SK-N-SH (cell line): ENCODE data around the gene SHD. TPM values are rescaled to one million over a fixed set of nuclear protein-coding genes. Genes with fewer than 3 reads are reported as not detected.

Source experiments
- CTCF ChIA-PET: fragments of 300-600, 350-600 bp; formaldehyde crosslinking; extraction: SDS; loops from one replicate; lab custom pipeline; 2021; lab: Yijun Ruan, JAX
- POLR2A ChIA-PET: fragments of 350-600 bp; sonication (Branson Sonifier 250); formaldehyde crosslinking; extraction: SDS; loops from one replicate; lab custom pipeline; 2020; ENCODE audit warnings: antibody characterized with exemption, inconsistent platforms; lab: Yijun Ruan, JAX
- DNase-seq: peaks from one replicate; pipeline ENCODE4 v3.0.0; 2012
- H2AFZ ChIP-seq: fragments of 200-600 bp; sonication (generic); 2 replicates; pipeline ENCODE4 v1.8.1; 2016; ENCODE audit warnings: antibody characterized with exemption, mild to moderate bottlenecking, low read depth
- H3F3A ChIP-seq: fragments of 200-600 bp; sonication (generic); replicated peaks from 2 replicates; pipeline ENCODE3; 2016; ENCODE audit warnings: antibody characterized with exemption, mild to moderate bottlenecking; ENCODE audit not compliant: insufficient read depth
- H3K27ac ChIP-seq, 2 experiments: fragments of 200-500 bp in 1 of 2; fragments of 200-600 bp in 1 of 2; sonication (Bioruptor generic) in 1 of 2; sonication (generic), shearing (Covaris generic) in 1 of 2; 2 replicates each; pipeline versions ENCODE4 v1.5.1 to v1.6.1; 2014 to 2016; ENCODE audit warnings: low read depth in 2 of 2, inconsistent platforms in 1 of 2, low read length in 1 of 2, mild to moderate bottlenecking in 1 of 2, mixed read lengths in 1 of 2
- H3K27me3 ChIP-seq: fragments of 200-600 bp; sonication (generic), shearing (Covaris generic); 2 replicates; pipeline ENCODE4 v1.6.1; 2016; ENCODE audit warnings: mixed run types; ENCODE audit not compliant: insufficient read depth
- H3K36me3 ChIP-seq, 2 experiments: fragments of 200-500 bp in 1 of 2; fragments of 200-600 bp in 1 of 2; sonication (Bioruptor generic) in 1 of 2; sonication (generic) in 1 of 2; replicated peaks in 1 of 2; 2 replicates each; pipeline versions ENCODE3 to v1.5.1; 2014 to 2016; ENCODE audit warnings: low read length in 1 of 2, mild to moderate bottlenecking in 1 of 2; ENCODE audit not compliant: insufficient read depth in 2 of 2, control insufficient read depth in 1 of 2
- H3K4me1 ChIP-seq, 2 experiments: fragments of 200-500 bp in 1 of 2; fragments of 200-600 bp in 1 of 2; sonication (Bioruptor generic) in 1 of 2; sonication (generic), shearing (Covaris generic) in 1 of 2; 2 replicates each; pipeline versions ENCODE4 v1.5.1 to v1.6.1; 2014 to 2016; ENCODE audit warnings: low read depth in 1 of 2, low read length in 1 of 2, mixed run types in 1 of 2; ENCODE audit not compliant: insufficient read depth in 2 of 2, control insufficient read depth in 1 of 2
- H3K4me2 ChIP-seq: fragments of 200-600 bp; sonication (generic), shearing (Covaris generic); 2 replicates; pipeline ENCODE4 v1.6.1; 2017; ENCODE audit warnings: mixed run types
- H3K4me3 ChIP-seq, 2 experiments: fragments of 200-500 bp in 1 of 2; fragments of 200-600 bp in 1 of 2; sonication (Bioruptor generic) in 1 of 2; sonication (generic), shearing (Covaris generic) in 1 of 2; 2 replicates each; pipeline versions ENCODE4 v1.5.1 to v1.8.1; 2014 to 2016; ENCODE audit warnings: low read depth in 2 of 2, inconsistent platforms in 1 of 2, low read length in 1 of 2, mild to moderate bottlenecking in 1 of 2, mixed read lengths in 1 of 2, moderate library complexity in 1 of 2
- H3K79me2 ChIP-seq: fragments of 200-600 bp; sonication (generic); 2 replicates; pipeline ENCODE4 v1.8.1; 2017; ENCODE audit warnings: mild to moderate bottlenecking; ENCODE audit not compliant: insufficient read depth
- H3K9ac ChIP-seq: fragments of 200-600 bp; sonication (generic); 2 replicates; pipeline ENCODE4 v1.6.1; 2017; ENCODE audit warnings: mixed run types
- H3K9me2 ChIP-seq: fragments of 200-600 bp; sonication (generic); 2 replicates; pipeline ENCODE4 v1.6.1; 2017; ENCODE audit warnings: mixed run types
- H3K9me3 ChIP-seq: fragments of 200-600 bp; sonication (generic); 2 replicates; pipeline ENCODE4 v1.6.1; 2017; ENCODE audit warnings: mixed run types, mild to moderate bottlenecking, moderate library complexity
- H4K20me1 ChIP-seq: fragments of 200-600 bp; sonication (generic); 2 replicates; pipeline ENCODE4 v1.6.1; 2017; ENCODE audit warnings: mild to moderate bottlenecking, mixed run types; ENCODE audit not compliant: insufficient read depth
- CHD2 ChIP-seq: fragments of 150-350 bp; IDR thresholded peaks from 2 replicates; pipeline ENCODE4 v1.6.1; 2018; ENCODE audit warnings: low read length; ENCODE audit not compliant: partially characterized antibody
- CTCF ChIP-seq: fragments of 200-600 bp; sonication (generic); IDR thresholded peaks from 2 replicates; pipeline ENCODE4 v1.6.1; 2017; ENCODE audit warnings: antibody characterized with exemption, mild to moderate bottlenecking, moderate library complexity
- ELF1 ChIP-seq: IDR thresholded peaks from 2 replicates; pipeline ENCODE4 v1.4.0; 2012
- EP300 ChIP-seq, 2 experiments: IDR thresholded peaks; 2 replicates each; pipeline versions ENCODE4 v1.4.0 to v1.6.1; 2012; ENCODE audit warnings: borderline replicate concordance in 1 of 2, low read depth in 1 of 2, low read length in 1 of 2
- EZH2phosphoT487 ChIP-seq: fragments of 200-600 bp; sonication (generic); IDR thresholded peaks from 2 replicates; pipeline ENCODE4 v1.6.1; 2017; ENCODE audit warnings: low read depth, mixed run types, mild to moderate bottlenecking, antibody characterized with exemption, moderate library complexity, borderline replicate concordance
- FOXM1 ChIP-seq: IDR thresholded peaks from 2 replicates; pipeline ENCODE4 v1.4.0; 2012; ENCODE audit warnings: low read depth, mild to moderate bottlenecking
- JUND ChIP-seq: IDR thresholded peaks from 2 replicates; pipeline ENCODE4 v1.4.0; 2012
- NFIC ChIP-seq: IDR thresholded peaks from 2 replicates; pipeline ENCODE4 v1.4.0; 2012; ENCODE audit warnings: borderline replicate concordance
- RAD21 ChIP-seq: IDR thresholded peaks from 2 replicates; pipeline ENCODE4 v1.6.1; 2012; ENCODE audit warnings: mild to moderate bottlenecking, low read length
- RCOR1 ChIP-seq: fragments of 150-350 bp; IDR thresholded peaks from 2 replicates; pipeline ENCODE4 v1.6.1; 2017; ENCODE audit warnings: antibody characterized with exemption, low read length
- SMC3 ChIP-seq: IDR thresholded peaks from 2 replicates; pipeline ENCODE4 v1.6.1; 2012; ENCODE audit warnings: low read depth, low read length, improper control_type of control experiment
- TAF1 ChIP-seq: IDR thresholded peaks from 2 replicates; pipeline ENCODE4 v1.6.1; 2012; ENCODE audit warnings: low read depth, mild to moderate bottlenecking, low read length, moderate library complexity, borderline replicate concordance
- TEAD4 ChIP-seq: IDR thresholded peaks from 2 replicates; pipeline ENCODE4 v1.4.0; 2012; ENCODE audit warnings: mild to moderate bottlenecking, borderline replicate concordance; ENCODE audit not compliant: insufficient read depth
- USF1 ChIP-seq: IDR thresholded peaks from 2 replicates; pipeline ENCODE4 v1.4.0; 2012; ENCODE audit warnings: low read depth, borderline replicate concordance
- YY1 ChIP-seq: IDR thresholded peaks from 2 replicates; pipeline ENCODE4 v1.4.0; 2012; ENCODE audit warnings: low read depth, mild to moderate bottlenecking
- WGBS: methylation state at CpG from one replicate; pipeline ENCODE4 v1.1.6; 2017; ENCODE audit warnings: low lambda C conversion rate; 5-methylcytosine and 5-hydroxymethylcytosine counted together
- polyA plus RNA-seq, 3 experiments: library from polyadenylated mRNA; depleted of rRNA; stranded (reverse); fragments of >200 nt; gene quantifications; 2 replicates each; pipeline ENCODE4 v1.2.3, GENCODE V29; 2012
- TF ChIP-seq, protein P1 (sequence below): fragments of 150-350 bp; IDR thresholded peaks from 2 replicates; pipeline ENCODE4 v1.6.1; 2016; ENCODE audit warnings: mild to moderate bottlenecking, low read depth, low read length

Gene SHD
- polyA plus RNA-seq, 1 of the 3 experiments (the other 2 are of a cell fraction), result 3.1 TPM

GRCh38 chr19:4266253-4267000, 12.6 kb upstream of the SHD start:
- POLR2A ChIA-PET, result interaction anchor here (0.9 to 3.0 kb wide), 3 partner anchors 77 to 259 kb away, joined by 3 to 20 read pairs (median 3); partner anchors contain the start of gene MPND

GRCh38 chr19:4267101-4267900, 11.8 kb upstream of the SHD start:
- Histone ChIP-seq H3K4me1 (no peaks in the 10 kb centered on the region), H3F3A (peaks cover 4% of the 10 kb centered on the region), H4K20me1 (0 out of 2 replicates have a peak, but pooled peaks cover 4% of the 10 kb centered on the region), H3K9me3 (no peaks in the 10 kb centered on the region), H3K4me2 (no peak overlapping the region), H3K4me3 (peak overlapping the region in 1 of 2 experiments; percentile 12; a peak in 1 of 4 replicates), H2AFZ (no peak overlapping the region), H3K27me3 (no peaks in the 10 kb centered on the region), H3K27ac (no peak overlapping the region), H3K9me2 (no peaks in the 10 kb centered on the region), H3K79me2 (no peaks in the 10 kb centered on the region), H3K36me3 (peaks cover 0 to 4% of the 10 kb centered on the region in 2 experiments), H3K9ac (no peak overlapping the region)
- DNase-seq, result peak; percentile 89
- TF ChIP-seq EZH2phosphoT487 (no peak), ELF1 (no peak), YY1 (no peak), RAD21 (peak; percentile 76), USF1 (no peak), CTCF (peak; percentile 92), NFIC (no peak), TAF1 (no peak), TEAD4 (no peak), SMC3 (peak; percentile 46; the same call in 1 of the 2 replicates), FOXM1 (no peak), RCOR1 (no peak)
- TF ChIP-seq, protein P1, sequence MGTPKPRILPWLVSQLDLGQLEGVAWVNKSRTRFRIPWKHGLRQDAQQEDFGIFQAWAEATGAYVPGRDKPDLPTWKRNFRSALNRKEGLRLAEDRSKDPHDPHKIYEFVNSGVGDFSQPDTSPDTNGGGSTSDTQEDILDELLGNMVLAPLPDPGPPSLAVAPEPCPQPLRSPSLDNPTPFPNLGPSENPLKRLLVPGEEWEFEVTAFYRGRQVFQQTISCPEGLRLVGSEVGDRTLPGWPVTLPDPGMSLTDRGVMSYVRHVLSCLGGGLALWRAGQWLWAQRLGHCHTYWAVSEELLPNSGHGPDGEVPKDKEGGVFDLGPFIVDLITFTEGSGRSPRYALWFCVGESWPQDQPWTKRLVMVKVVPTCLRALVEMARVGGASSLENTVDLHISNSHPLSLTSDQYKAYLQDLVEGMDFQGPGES, result no peak
- POLR2A ChIA-PET, result interaction anchor here (0.5 to 3.0 kb wide), 5 partner anchors 10 to 504 kb away, joined by 3 to 20 read pairs (median 4); partner anchors contain the start of gene MPND
- WGBS, result 27% methylated on average over 19 of the region's 21 CpGs
- CTCF ChIA-PET, result interaction anchor here (0.6 to 4.5 kb wide), 43 partner anchors 9 to 280 kb away, joined by 3 to 130 read pairs (median 5); partner anchors contain the start of genes FSD1, MPND, PLIN5 and SH3GL1

More at GRCh38 chr19:4266253-4267000, 12.6 kb upstream of the SHD start:
- Histone ChIP-seq H3K27me3 (no peaks in the 10 kb centered on the region), H3K4me2 (no peak overlapping the region), H2AFZ (no peak overlapping the region), H3K27ac (no peak overlapping the region), H3K9me2 (no peaks in the 10 kb centered on the region), H3K9me3 (no peaks in the 10 kb centered on the region), H3K36me3 (no peaks in the 10 kb centered on the region), H3F3A (peaks cover 4% of the 10 kb centered on the region), H3K4me3 (no peak overlapping the region), H3K9ac (no peak overlapping the region), H3K79me2 (no peaks in the 10 kb centered on the region), H4K20me1 (0 out of 2 replicates have a peak, but pooled peaks cover 4% of the 10 kb centered on the region), H3K4me1 (no peaks in the 10 kb centered on the region)
- 80% methylated on average over 18 of the region's 18 CpGs for WGBS
- DNase-seq, result no peak
- CTCF ChIA-PET, result interaction anchor here (0.6 to 4.5 kb wide), 35 partner anchors 12 to 279 kb away, joined by 3 to 130 read pairs (median 5); partner anchors contain the start of genes FSD1, MPND, PLIN5 and SH3GL1
- TF ChIP-seq, protein P1, result no peak
- no peak for TF ChIP-seq YY1
- no peak for TF ChIP-seq JUND
- TF ChIP-seq EP300 (IDR thresholded peaks at IDR 0.05; ENCODE audit: borderline replicate concordance in 1 of 2, low read depth in 1 of 2, low read length in 1 of 2), result no peak
- no peak for TF ChIP-seq CHD2
